VCaP (cell line): ENCODE results near the gene TMEFF2.

ENCODE experiments used
- H3K27ac ChIP-seq: fragments of 450-650 bp; 2 replicates; pipeline ENCODE4 v1.5.1; 2017
- TF ChIP-seq, protein P1 (sequence below): fragments of 450-650 bp; conservative IDR thresholded peaks from 2 replicates; pipeline ENCODE4 v1.5.1; 2017; ENCODE audit warnings: mild to moderate bottlenecking, moderate library complexity

Gene TMEFF2

GRCh38 chr2:192002418-192002817 lies 192.3 kb downstream of the TMEFF2 start:
- no peak overlapping the region for H3K27ac ChIP-seq
- TF ChIP-seq, protein P1, sequence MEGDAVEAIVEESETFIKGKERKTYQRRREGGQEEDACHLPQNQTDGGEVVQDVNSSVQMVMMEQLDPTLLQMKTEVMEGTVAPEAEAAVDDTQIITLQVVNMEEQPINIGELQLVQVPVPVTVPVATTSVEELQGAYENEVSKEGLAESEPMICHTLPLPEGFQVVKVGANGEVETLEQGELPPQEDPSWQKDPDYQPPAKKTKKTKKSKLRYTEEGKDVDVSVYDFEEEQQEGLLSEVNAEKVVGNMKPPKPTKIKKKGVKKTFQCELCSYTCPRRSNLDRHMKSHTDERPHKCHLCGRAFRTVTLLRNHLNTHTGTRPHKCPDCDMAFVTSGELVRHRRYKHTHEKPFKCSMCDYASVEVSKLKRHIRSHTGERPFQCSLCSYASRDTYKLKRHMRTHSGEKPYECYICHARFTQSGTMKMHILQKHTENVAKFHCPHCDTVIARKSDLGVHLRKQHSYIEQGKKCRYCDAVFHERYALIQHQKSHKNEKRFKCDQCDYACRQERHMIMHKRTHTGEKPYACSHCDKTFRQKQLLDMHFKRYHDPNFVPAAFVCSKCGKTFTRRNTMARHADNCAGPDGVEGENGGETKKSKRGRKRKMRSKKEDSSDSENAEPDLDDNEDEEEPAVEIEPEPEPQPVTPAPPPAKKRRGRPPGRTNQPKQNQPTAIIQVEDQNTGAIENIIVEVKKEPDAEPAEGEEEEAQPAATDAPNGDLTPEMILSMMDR, result no peak

- no peak overlapping the region for H3K27ac ChIP-seq
- TF ChIP-seq, protein P1, result no peak
Measured at GRCh38 chr2:192000196-192000980, 194.3 kb downstream of the TMEFF2 start.

GRCh38 chr2:191999101-191999841 lies 195.5 kb downstream of the TMEFF2 start:
- TF ChIP-seq, protein P1, result no peak
- H3K27ac ChIP-seq, result no peak overlapping the region

DNA sequence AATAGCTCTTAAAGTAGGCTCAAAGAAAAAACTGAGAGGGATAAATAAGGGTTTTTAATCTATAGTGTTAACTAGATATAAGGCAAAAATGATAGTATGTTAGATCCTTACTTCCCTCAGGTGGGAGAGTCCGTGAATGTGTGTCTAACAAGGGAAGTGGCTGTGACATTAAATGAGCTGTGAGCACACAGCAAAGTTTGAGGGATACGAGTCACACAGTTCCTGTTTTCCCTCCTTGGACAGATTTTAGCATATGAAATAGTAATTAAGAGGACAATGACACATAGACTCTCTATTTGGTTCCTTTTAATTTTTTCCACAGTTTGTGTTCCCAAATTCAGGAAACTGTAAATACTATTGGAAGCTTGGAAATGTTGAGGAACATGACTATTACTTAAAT lies 199.4 kb downstream of the TMEFF2 start:
- TF ChIP-seq, protein P1, result no peak
- no peak overlapping the region for H3K27ac ChIP-seq

- no peak overlapping the region for H3K27ac ChIP-seq
- TF ChIP-seq, protein P1, result no peak
Measured at GRCh38 chr2:191994749-191995148, 200.0 kb downstream of the TMEFF2 start.

GRCh38 chr2:191991442-191991841 lies 203.3 kb downstream of the TMEFF2 start:
- TF ChIP-seq, protein P1, result no peak

GRCh38 chr2:191985740-191986139 lies 209.0 kb downstream of the TMEFF2 start:
- TF ChIP-seq, protein P1, result no peak
- no peak overlapping the region for H3K27ac ChIP-seq

More at GRCh38 chr2:191991442-191991841, 203.3 kb downstream of the TMEFF2 start:
- H3K27ac ChIP-seq, result no peak overlapping the region
